ENCODE data around the gene NOM1. TPM values are rescaled to one million over a fixed set of nuclear protein-coding genes. Genes with fewer than 3 reads are reported as not detected.
A peak's percentile ranks its signal among the peaks of the same experiment; 100 is the strongest.
"Not testable (repeated sequence)": the region's sequence is repeated elsewhere in the genome, so short reads cannot be mapped to it uniquely, and the experiment has no call there.

The NOM1 gene
- polyA plus RNA-seq, 4 donors = 3.6 to 19.7 (median 7.2) TPM

DNA sequence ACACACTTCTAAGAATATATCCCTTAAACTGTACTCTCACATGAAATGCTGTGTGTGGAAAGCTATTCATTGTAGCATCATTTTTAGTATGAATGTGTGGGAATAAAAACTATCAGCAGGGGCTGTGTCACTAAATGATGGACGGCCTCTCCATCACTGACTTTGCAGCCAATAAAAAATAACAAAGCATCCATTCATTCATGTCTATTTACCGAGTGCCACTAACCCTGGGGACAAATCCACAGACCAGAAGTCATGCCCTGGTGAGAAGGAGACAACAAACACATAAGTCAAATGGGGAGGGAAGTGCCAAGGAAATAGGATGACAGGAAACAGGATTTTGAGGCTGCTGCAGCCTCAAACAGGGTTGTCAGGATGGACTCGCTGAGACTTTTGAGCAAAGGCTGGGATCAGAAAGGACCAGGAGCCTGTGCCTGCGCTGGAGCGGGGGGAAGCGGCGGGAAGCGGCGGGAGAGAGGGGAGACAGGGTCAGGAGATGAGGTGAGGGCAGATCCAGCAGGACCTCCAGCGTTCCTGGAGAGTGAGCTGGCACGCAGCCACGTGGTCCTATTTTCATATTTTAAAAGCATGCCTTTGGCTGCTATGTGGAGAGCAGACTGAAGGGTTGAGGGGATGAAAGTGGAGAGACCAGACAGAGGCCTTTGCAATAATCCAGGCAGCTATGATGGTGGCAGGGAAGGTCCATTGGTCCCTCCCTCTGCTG is 2.2 kb upstream of the NOM1 start:
- FAIRE-seq (no peak), DNase-seq (no peak)
- 60 to 69% (median 65%) methylated on average over 12 of the region's 12 CpGs for WGBS, 3 donors
- Histone ChIP-seq H3K27ac (ENCODE audit: low read depth in 1 of 3, low read length in 2 of 3) (no peak overlapping the region), H3K36me3 (ENCODE audit: control insufficient read depth in 3 of 3, insufficient read depth in 2 of 3, low read depth in 1 of 3, low read length in 3 of 3) (no peaks in the 10 kb centered on the region), H3K4me1 (ENCODE audit: control insufficient read depth in 3 of 3, insufficient read depth in 2 of 3, low read depth in 1 of 3, low read length in 2 of 3) (peaks cover 0 to 9% (median 5%) of the 10 kb centered on the region in 3 donors), H3K27me3 (ENCODE audit: control insufficient read depth in 3 of 3, insufficient read depth in 3 of 3, low read length in 3 of 3) (peaks cover 0 to 30% (median 23%) of the 10 kb centered on the region in 3 donors), H3K9me3 (ENCODE audit: control insufficient read depth in 2 of 2, insufficient read depth in 1 of 2, low read depth in 1 of 2, low read length in 1 of 2) (no peaks in the 10 kb centered on the region), H3K4me3 (ENCODE audit: low read depth in 1 of 3, low read length in 3 of 3) (no peak overlapping the region)

DNA sequence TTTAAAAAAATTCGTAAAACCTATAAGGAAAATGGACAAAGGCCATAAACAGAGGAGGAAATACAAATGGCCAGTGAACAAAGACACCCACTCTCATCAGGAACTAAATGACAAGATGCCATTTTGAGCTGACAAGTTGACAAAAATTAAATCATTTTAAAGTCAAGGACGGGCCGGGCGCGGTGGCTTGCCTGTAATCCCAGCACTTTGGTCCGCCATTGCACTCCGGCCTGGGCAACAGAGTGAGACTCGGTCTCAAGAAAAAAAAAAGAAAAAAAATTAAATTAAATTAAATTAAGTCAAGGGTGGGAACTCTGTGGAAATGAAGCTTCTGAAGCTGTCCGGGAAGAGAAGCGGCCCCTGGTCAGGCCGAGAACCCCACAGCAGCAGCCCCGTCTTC is 1.2 kb upstream of the NOM1 start:
- FAIRE-seq (no peak), DNase-seq (no peak)
- H3K27ac ChIP-seq (ENCODE audit: low read depth in 1 of 3, low read length in 2 of 3) = no peak overlapping the region
- peaks cover 0 to 9% (median 5%) of the 10 kb centered on the region in 3 donors for H3K4me1 ChIP-seq (ENCODE audit: control insufficient read depth in 3 of 3, insufficient read depth in 2 of 3, low read depth in 1 of 3, low read length in 2 of 3)
- H3K27me3 ChIP-seq (ENCODE audit: control insufficient read depth in 3 of 3, insufficient read depth in 3 of 3, low read length in 3 of 3) = peaks cover 0 to 20% (median 13%) of the 10 kb centered on the region in 3 donors
- WGBS, 3 donors = 89 to 92% (median 91%) methylated on average over 12 of the region's 12 CpGs
- H3K9me3 ChIP-seq (ENCODE audit: control insufficient read depth in 2 of 2, insufficient read depth in 1 of 2, low read depth in 1 of 2, low read length in 1 of 2) = no peaks in the 10 kb centered on the region
- H3K36me3 ChIP-seq (ENCODE audit: control insufficient read depth in 3 of 3, insufficient read depth in 2 of 3, low read depth in 1 of 3, low read length in 3 of 3) = peaks cover 1 to 7% (median 2%) of the 10 kb centered on the region in 3 donors
- H3K4me3 ChIP-seq (ENCODE audit: low read depth in 1 of 3, low read length in 3 of 3) = peak overlapping the region in 1 of 3 donors; percentile 44

DNA sequence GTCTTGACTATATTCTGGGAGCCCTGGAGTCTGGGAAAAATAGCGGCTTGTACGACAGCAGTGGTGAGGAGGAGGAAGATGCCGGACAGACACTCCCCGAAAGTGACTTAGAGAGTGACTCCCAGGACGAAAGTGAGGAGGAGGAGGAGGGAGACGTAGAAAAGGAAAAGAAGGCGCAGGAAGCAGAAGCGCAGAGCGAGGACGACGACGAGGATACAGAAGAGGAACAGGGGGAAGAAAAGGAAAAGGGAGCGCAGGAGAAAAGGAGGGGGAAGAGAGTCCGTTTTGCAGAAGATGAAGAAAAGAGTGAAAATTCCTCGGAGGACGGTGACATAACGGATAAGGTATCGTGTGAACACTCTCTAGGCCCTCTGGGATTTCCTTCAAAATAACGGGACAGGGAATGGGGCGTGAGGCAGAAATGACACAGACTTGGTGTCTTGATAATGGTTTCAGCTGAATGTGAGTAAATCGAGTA is 908 bp downstream of the NOM1 start:
- peak in 1 of 2 donors; percentile 53 for DNase-seq
- peaks cover 0 to 9% (median 5%) of the 10 kb centered on the region in 3 donors for H3K4me1 ChIP-seq (ENCODE audit: control insufficient read depth in 3 of 3, insufficient read depth in 2 of 3, low read depth in 1 of 3, low read length in 2 of 3)
- H3K4me3 ChIP-seq (ENCODE audit: low read depth in 1 of 3, low read length in 3 of 3) = peak overlapping the region; percentile 69 to 96 (median 77)
- peaks cover 0 to 3% (median 0%) of the 10 kb centered on the region in 3 donors for H3K27me3 ChIP-seq (ENCODE audit: control insufficient read depth in 3 of 3, insufficient read depth in 3 of 3, low read length in 3 of 3)
- no peaks in the 10 kb centered on the region for H3K9me3 ChIP-seq (ENCODE audit: control insufficient read depth in 2 of 2, insufficient read depth in 1 of 2, low read depth in 1 of 2, low read length in 1 of 2)
- H3K27ac ChIP-seq (ENCODE audit: low read depth in 1 of 3, low read length in 2 of 3) = peak overlapping the region in 1 of 3 donors; percentile 66
- no peak for FAIRE-seq
- H3K36me3 ChIP-seq (ENCODE audit: control insufficient read depth in 3 of 3, insufficient read depth in 2 of 3, low read depth in 1 of 3, low read length in 3 of 3) = peaks cover 11 to 19% (median 14%) of the 10 kb centered on the region in 3 donors
- WGBS, 3 donors = 1 to 3% (median 1%) methylated on average over 21 of the region's 21 CpGs

DNA sequence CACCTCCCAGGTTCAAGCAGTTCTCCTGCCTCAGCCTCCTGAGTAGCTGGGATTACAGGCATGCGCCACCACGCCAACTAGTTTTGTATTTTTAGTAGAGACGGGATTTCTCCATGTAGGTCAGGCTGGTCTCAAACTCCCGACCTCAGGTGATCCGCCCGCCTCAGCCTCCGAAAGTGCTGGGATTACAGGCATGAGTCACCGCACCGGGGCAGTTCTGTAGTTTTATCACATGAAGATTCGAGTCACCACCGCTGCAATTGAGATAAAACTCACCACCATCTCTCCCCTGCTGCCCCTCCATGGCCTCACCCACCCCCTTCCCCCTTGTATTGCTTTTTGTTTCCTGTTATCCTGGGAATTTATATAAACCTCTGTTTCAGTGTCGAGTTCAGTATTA is 3.7 kb downstream of the NOM1 start:
- FAIRE-seq; H3K27me3 ChIP-seq (ENCODE audit: control insufficient read depth in 3 of 3, insufficient read depth in 3 of 3, low read length in 3 of 3); H3K4me1 ChIP-seq (ENCODE audit: control insufficient read depth in 3 of 3, insufficient read depth in 2 of 3, low read depth in 1 of 3, low read length in 2 of 3); H3K4me3 ChIP-seq (ENCODE audit: low read depth in 1 of 3, low read length in 3 of 3); H3K9me3 ChIP-seq (ENCODE audit: control insufficient read depth in 2 of 2, insufficient read depth in 1 of 2, low read depth in 1 of 2, low read length in 1 of 2); DNase-seq; H3K27ac ChIP-seq (ENCODE audit: low read depth in 1 of 3, low read length in 2 of 3): not testable (repeated sequence)
- H3K36me3 ChIP-seq (ENCODE audit: control insufficient read depth in 3 of 3, insufficient read depth in 2 of 3, low read depth in 1 of 3, low read length in 3 of 3) = peaks cover 13 to 34% (median 15%) of the 10 kb centered on the region in 3 donors
- WGBS, 3 donors = 62 to 81% (median 62%) methylated on average over 12 of the region's 12 CpGs

DNA sequence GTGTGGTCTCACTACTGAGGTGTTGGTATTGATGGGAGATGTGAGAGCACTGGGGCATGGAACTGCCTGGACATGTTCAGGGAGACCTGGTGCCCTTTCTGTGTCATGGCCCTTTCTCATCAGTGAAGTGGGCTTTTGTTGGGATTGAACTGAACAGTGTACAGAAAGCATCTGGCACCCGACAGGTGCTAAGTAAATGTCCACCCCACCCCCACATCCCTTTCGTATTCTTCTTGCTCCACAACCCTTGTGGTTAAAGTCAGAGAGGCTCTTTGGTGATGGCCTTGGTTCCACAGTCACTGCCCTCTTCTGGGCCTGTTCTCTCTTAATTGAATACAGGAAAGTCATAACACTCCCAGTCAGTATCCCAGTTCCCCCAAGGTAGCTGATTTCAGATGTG is 5.4 kb downstream of the NOM1 start:
- FAIRE-seq (no peak), DNase-seq (no peak)
- Histone ChIP-seq H3K4me3 (ENCODE audit: low read depth in 1 of 3, low read length in 3 of 3) (no peak overlapping the region), H3K4me1 (ENCODE audit: control insufficient read depth in 3 of 3, insufficient read depth in 2 of 3, low read depth in 1 of 3, low read length in 2 of 3) (peaks cover 0 to 9% (median 5%) of the 10 kb centered on the region in 3 donors), H3K27me3 (ENCODE audit: control insufficient read depth in 3 of 3, insufficient read depth in 3 of 3, low read length in 3 of 3) (no peaks in the 10 kb centered on the region), H3K36me3 (ENCODE audit: control insufficient read depth in 3 of 3, insufficient read depth in 2 of 3, low read depth in 1 of 3, low read length in 3 of 3) (peaks cover 15 to 48% (median 16%) of the 10 kb centered on the region in 3 donors), H3K9me3 (ENCODE audit: control insufficient read depth in 2 of 2, insufficient read depth in 1 of 2, low read depth in 1 of 2, low read length in 1 of 2) (no peaks in the 10 kb centered on the region), H3K27ac (ENCODE audit: low read depth in 1 of 3, low read length in 2 of 3) (no peak overlapping the region)
- 79 to 91% (median 89%) methylated on average over 2 of the region's 2 CpGs for WGBS, 3 donors

DNA sequence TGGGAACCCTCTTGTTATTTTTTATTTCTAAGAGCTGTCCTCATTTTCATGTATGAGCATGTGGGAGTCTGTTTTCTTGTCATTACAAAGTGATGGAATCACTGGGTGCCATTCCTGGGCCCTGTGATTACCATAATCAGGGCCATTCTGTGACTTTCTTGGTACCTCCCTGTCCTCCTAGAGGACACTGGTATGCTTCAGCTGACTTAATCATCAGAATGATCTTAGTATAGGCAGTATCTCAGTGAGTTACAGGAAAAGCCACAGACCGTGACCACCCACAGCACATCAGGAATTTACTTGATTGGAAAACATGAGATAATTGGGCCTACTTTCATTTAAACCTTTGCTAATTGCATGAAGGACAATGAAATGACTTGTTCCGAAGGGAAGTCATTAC is 7.2 kb downstream of the NOM1 start:
- Histone ChIP-seq H3K27me3 (ENCODE audit: control insufficient read depth in 3 of 3, insufficient read depth in 3 of 3, low read length in 3 of 3) (no peaks in the 10 kb centered on the region), H3K9me3 (ENCODE audit: control insufficient read depth in 2 of 2, insufficient read depth in 1 of 2, low read depth in 1 of 2, low read length in 1 of 2) (no peaks in the 10 kb centered on the region), H3K4me3 (ENCODE audit: low read depth in 1 of 3, low read length in 3 of 3) (no peak overlapping the region), H3K4me1 (ENCODE audit: control insufficient read depth in 3 of 3, insufficient read depth in 2 of 3, low read depth in 1 of 3, low read length in 2 of 3) (no peaks in the 10 kb centered on the region), H3K36me3 (ENCODE audit: control insufficient read depth in 3 of 3, insufficient read depth in 2 of 3, low read depth in 1 of 3, low read length in 3 of 3) (peaks cover 16 to 65% (median 21%) of the 10 kb centered on the region in 3 donors), H3K27ac (ENCODE audit: low read depth in 1 of 3, low read length in 2 of 3) (no peak overlapping the region)
- no peak for FAIRE-seq
- DNase-seq = no peak
- WGBS, 3 donors = 96 to 98% (median 96%) methylated on average over 2 of the region's 2 CpGs

DNA sequence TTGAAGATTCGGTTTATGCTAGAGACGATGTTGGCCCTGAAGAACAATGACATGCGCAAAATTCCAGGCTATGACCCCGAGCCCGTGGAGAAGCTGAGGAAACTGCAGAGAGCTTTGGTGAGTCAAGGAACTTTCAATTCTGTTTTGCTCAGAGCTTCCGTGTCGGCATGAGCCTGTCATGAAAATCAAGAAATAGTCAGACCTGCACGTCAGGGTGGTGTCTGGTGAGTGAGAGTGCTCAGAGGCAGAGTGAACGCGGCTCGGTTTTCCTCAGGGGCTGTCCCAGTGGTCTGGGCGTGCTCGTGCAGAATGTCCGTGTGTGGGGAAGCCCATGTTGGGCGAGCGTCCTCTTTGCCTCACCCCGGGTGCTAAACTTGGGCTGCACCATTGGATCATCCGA is 12.6 kb downstream of the NOM1 start:
- Histone ChIP-seq H3K4me1 (ENCODE audit: control insufficient read depth in 3 of 3, insufficient read depth in 2 of 3, low read depth in 1 of 3, low read length in 2 of 3) (no peaks in the 10 kb centered on the region), H3K27ac (ENCODE audit: low read depth in 1 of 3, low read length in 2 of 3) (no peak overlapping the region), H3K36me3 (ENCODE audit: control insufficient read depth in 3 of 3, insufficient read depth in 2 of 3, low read depth in 1 of 3, low read length in 3 of 3) (peaks cover 13 to 78% (median 18%) of the 10 kb centered on the region in 3 donors), H3K27me3 (ENCODE audit: control insufficient read depth in 3 of 3, insufficient read depth in 3 of 3, low read length in 3 of 3) (no peaks in the 10 kb centered on the region), H3K9me3 (ENCODE audit: control insufficient read depth in 2 of 2, insufficient read depth in 1 of 2, low read depth in 1 of 2, low read length in 1 of 2) (no peaks in the 10 kb centered on the region), H3K4me3 (ENCODE audit: low read depth in 1 of 3, low read length in 3 of 3) (no peak overlapping the region)
- WGBS, 3 donors = 92 to 99% (median 94%) methylated on average over 18 of the region's 18 CpGs
- DNase-seq (no peak), FAIRE-seq (no peak)

DNA sequence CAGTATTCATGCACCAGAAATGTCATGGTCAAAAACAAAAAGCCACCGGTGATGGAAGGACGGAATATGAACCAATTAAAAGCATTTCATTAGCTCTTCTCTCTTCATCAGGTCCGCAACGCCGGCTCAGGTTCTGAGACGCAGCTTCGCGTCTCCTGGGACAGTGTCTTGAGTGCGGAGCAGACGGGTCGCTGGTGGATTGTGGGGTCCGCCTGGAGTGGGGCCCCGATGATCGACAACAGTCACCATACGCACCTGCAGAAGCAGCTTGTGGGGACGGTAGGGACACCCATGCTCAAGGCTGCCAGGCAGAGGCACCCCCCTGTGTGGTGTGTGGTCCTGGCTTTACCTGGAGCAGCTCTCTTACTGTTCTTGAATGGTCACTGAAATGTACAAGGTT is 13.4 kb downstream of the NOM1 start:
- DNase-seq (no peak), FAIRE-seq (no peak)
- Histone ChIP-seq H3K27ac (ENCODE audit: low read depth in 1 of 3, low read length in 2 of 3) (no peak overlapping the region), H3K4me3 (ENCODE audit: low read depth in 1 of 3, low read length in 3 of 3) (no peak overlapping the region), H3K36me3 (ENCODE audit: control insufficient read depth in 3 of 3, insufficient read depth in 2 of 3, low read depth in 1 of 3, low read length in 3 of 3) (peaks cover 15 to 84% (median 18%) of the 10 kb centered on the region in 3 donors), H3K4me1 (ENCODE audit: control insufficient read depth in 3 of 3, insufficient read depth in 2 of 3, low read depth in 1 of 3, low read length in 2 of 3) (no peaks in the 10 kb centered on the region), H3K27me3 (ENCODE audit: control insufficient read depth in 3 of 3, insufficient read depth in 3 of 3, low read length in 3 of 3) (no peaks in the 10 kb centered on the region), H3K9me3 (ENCODE audit: control insufficient read depth in 2 of 2, insufficient read depth in 1 of 2, low read depth in 1 of 2, low read length in 1 of 2) (no peaks in the 10 kb centered on the region)
- WGBS, 3 donors = 97 to 98% (median 97%) methylated on average over 16 of the region's 16 CpGs

Measured in small intestine (tissue), 7 donors.